Subcutaneous adipose tissue (tissue), 4 donors: ENCODE data around the gene CFAP157. TPM values are rescaled to one million over a fixed set of nuclear protein-coding genes. Genes with fewer than 3 reads are reported as not detected.

Experiments
- CTCF ChIP-seq: fragments of 450-650 bp; IDR thresholded peaks from one replicate; pipeline ENCODE4 v1.5.1; 2016; ENCODE audit warnings: low read depth, mild to moderate bottlenecking, control low read depth, antibody characterized with exemption, moderate library complexity
- total RNA-seq, 4 donors: library from RNA; depleted of rRNA; stranded (reverse); fragments of >200 nt; gene quantifications; one replicate each; pipeline ENCODE4 v1.1.0, GENCODE V29; 2016

The CFAP157 gene
- total RNA-seq, 4 donors from 2014 or later = not detected

- no peak for TF ChIP-seq CTCF
Measured at GRCh38 chr9:127711226-127711701, 4.5 kb downstream of the CFAP157 start.

GRCh38 chr9:127711831-127712274, 5.1 kb downstream of the CFAP157 start:
- no peak for TF ChIP-seq CTCF

- no peak for TF ChIP-seq CTCF
Measured at GRCh38 chr9:127712371-127712770, 5.6 kb downstream of the CFAP157 start.

- no peak for TF ChIP-seq CTCF
Measured at GRCh38 chr9:127712867-127713266, 6.1 kb downstream of the CFAP157 start.

GRCh38 chr9:127714020-127714750, 7.4 kb downstream of the CFAP157 start:
- no peak for TF ChIP-seq CTCF

- TF ChIP-seq CTCF = no peak
Measured at GRCh38 chr9:127714951-127715469, 8.2 kb downstream of the CFAP157 start.

- TF ChIP-seq CTCF = no peak
Measured at GRCh38 chr9:127715470-127716337, 8.9 kb downstream of the CFAP157 start, which contains the start of the genes PTRH1 and TTC16. TSS of gene PTRH1 (minus strand) at chr9:127715663. CDS start at chr9:127715639, 24 bp downstream. TSS of gene TTC16 (plus strand) at chr9:127716079. CDS start at chr9:127716146, 67 bp downstream.
